ENCODE measurements around the gene TRHDE. TPM values are rescaled to one million over a fixed set of nuclear protein-coding genes. Genes with fewer than 3 reads are reported as not detected.

Gene TRHDE
- total and polyA plus RNA-seq, 3 donors from 2014 or later: 2.8 to 8.5 (median 3.9) TPM

DNA sequence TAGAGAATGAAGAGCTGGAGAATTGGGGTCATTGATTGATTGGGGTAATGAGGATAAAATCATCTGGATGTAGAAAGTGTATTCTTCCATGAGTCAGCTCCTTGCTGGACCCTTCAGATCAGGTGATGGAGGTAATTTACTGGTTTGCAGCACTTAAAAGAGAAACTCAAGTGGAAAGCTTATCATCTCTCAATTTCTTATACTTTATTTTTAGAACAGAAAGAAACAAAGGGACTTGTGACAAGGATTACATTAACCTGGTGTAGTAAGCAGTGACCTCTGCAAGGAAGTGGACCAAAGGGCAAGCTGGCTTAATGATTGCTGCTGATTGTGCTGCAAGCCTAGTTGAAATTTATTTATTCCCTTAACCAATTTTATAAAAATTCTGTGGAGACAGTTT lies 405.0 kb downstream of the TRHDE start:
- H3K4me1 ChIP-seq: no peaks in the 10 kb centered on the region
- H3K9me3 ChIP-seq: no peaks in the 10 kb centered on the region
- no peak overlapping the region for H3K4me3 ChIP-seq
- no peaks in the 10 kb centered on the region for H3K27me3 ChIP-seq
- no peaks in the 10 kb centered on the region for H3K36me3 ChIP-seq (ENCODE audit: low read depth, missing control alignments)
- TF ChIP-seq, protein P1, sequence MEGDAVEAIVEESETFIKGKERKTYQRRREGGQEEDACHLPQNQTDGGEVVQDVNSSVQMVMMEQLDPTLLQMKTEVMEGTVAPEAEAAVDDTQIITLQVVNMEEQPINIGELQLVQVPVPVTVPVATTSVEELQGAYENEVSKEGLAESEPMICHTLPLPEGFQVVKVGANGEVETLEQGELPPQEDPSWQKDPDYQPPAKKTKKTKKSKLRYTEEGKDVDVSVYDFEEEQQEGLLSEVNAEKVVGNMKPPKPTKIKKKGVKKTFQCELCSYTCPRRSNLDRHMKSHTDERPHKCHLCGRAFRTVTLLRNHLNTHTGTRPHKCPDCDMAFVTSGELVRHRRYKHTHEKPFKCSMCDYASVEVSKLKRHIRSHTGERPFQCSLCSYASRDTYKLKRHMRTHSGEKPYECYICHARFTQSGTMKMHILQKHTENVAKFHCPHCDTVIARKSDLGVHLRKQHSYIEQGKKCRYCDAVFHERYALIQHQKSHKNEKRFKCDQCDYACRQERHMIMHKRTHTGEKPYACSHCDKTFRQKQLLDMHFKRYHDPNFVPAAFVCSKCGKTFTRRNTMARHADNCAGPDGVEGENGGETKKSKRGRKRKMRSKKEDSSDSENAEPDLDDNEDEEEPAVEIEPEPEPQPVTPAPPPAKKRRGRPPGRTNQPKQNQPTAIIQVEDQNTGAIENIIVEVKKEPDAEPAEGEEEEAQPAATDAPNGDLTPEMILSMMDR (IDR thresholded peaks at IDR 0.05): no peak
- no peak for TF ChIP-seq POLR2A (IDR thresholded peaks at IDR 0.05)
- DNase-seq: no peak
- H3K27ac ChIP-seq: no peak overlapping the region
- intact Hi-C loops (cut with DNase I; ENCODE audit: low total_unique reads): no loop called here

DNA sequence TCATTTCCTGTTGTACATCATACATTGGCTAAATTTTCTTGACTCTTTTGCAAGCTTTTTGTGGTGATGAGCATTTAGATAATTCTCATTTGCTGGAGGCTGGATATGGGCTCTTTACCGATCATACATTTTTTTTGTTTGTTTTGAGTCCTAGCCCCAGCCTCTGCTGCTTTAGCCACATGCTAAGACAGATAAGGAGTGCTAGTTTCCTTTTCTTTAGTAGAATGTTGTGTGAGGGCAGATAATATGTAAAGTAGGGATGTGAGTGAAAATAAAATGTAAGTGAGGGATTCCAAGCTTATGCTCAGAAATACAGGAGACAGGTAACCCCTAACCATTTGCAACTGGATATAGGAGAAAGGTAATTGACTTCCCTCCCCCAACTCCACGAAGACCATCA lies 405.7 kb downstream of the TRHDE start:
- no peaks in the 10 kb centered on the region for H3K9me3 ChIP-seq
- H3K36me3 ChIP-seq (ENCODE audit: low read depth, missing control alignments): no peaks in the 10 kb centered on the region
- no peak overlapping the region for H3K4me3 ChIP-seq
- DNase-seq: no peak
- WGBS, 2 donors: 62% methylated on average over 2 of the region's 2 CpGs
- no peaks in the 10 kb centered on the region for H3K27me3 ChIP-seq
- no peaks in the 10 kb centered on the region for H3K4me1 ChIP-seq
- intact Hi-C loops (cut with DNase I; ENCODE audit: low total_unique reads): no loop called here
- TF ChIP-seq, protein P1 (IDR thresholded peaks at IDR 0.05): no peak
- no peak for TF ChIP-seq POLR2A (IDR thresholded peaks at IDR 0.05)
- H3K27ac ChIP-seq: no peak overlapping the region

DNA sequence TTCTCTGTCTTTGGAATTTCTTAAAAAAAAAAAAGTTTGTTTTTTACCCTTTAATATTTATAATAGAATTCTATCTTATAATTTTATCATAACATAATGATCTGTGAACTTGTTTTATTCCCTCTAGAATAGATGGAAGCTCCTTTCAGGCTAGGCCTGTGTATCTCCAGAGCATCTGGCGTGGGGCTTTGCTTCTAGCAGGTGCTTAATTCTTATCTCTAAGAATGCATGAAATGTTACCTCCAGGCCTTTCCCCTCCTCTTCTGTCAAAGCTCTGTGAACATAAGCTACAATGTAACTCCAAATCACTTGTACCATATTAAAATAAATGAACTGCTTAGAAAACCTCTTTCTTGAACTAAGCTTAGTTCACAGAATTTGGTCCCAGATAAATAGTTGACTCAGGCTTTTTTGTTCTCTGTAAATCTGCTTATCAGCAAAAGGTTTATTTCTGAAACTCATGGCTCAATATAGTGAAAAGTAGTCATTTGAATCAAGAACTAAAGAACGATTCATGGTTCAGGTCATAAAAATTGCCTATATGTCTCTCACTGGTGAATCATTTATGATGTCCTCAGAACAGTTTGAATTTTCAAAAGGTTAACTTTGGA lies 407.1 kb downstream of the TRHDE start:
- Histone ChIP-seq H3K4me3 (no peak overlapping the region), H3K36me3 (ENCODE audit: low read depth, missing control alignments) (no peaks in the 10 kb centered on the region), H3K9me3 (no peaks in the 10 kb centered on the region), H3K4me1 (no peaks in the 10 kb centered on the region), H3K27ac (no peak overlapping the region), H3K27me3 (no peaks in the 10 kb centered on the region)
- intact Hi-C loops (cut with DNase I; ENCODE audit: low total_unique reads): no loop called here
- DNase-seq: no peak
- WGBS, 2 donors: 59 to 74% methylated on average over 2 of the region's 2 CpGs
- no peak for TF ChIP-seq POLR2A (IDR thresholded peaks at IDR 0.05)
- TF ChIP-seq, protein P1 (IDR thresholded peaks at IDR 0.05): no peak

DNA sequence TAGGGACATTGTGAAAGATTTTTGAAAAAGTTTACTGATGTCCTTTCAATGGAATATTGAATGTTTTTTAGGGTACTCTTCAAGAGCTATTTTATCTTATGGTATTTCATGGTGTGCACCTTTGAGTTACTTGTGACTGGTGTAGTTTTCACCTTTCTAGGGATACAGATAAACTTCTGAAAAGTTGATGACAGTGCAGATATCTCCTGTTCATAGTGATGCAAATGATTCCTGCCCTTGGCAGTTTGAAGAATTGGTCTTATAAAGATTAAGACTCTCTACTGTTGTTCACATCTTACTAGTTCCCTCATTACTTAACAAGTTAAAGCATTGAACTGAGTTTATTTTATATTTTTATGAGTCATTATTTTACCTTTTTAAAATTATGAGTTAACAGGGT lies 408.9 kb downstream of the TRHDE start:
- Histone ChIP-seq H3K9me3 (no peaks in the 10 kb centered on the region), H3K27me3 (no peaks in the 10 kb centered on the region), H3K4me1 (no peaks in the 10 kb centered on the region), H3K36me3 (ENCODE audit: low read depth, missing control alignments) (no peaks in the 10 kb centered on the region), H3K4me3 (no peak overlapping the region), H3K27ac (no peak overlapping the region)
- TF ChIP-seq POLR2A (IDR thresholded peaks at IDR 0.05): no peak
- TF ChIP-seq, protein P1 (IDR thresholded peaks at IDR 0.05): no peak
- no peak for DNase-seq
- intact Hi-C loops (cut with DNase I; ENCODE audit: low total_unique reads): no loop called here

DNA sequence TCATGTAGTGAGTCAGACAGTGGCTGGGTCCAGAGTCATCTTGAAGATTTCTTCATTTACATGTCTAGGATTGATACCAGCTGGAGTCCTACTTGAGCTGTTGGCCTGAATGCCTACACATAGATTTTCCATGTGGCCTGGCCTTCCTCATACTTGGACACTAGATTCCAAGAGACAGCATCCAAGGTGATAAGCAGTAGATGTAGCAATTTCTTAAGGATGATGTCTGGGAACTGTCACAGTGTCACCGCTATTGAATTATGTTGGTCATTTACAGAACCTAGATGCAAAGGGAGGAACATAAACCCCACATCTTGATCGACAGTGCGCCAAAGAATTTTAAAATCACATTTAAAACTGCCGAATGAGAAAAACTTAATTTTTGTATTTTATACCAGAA lies 412.3 kb downstream of the TRHDE start:
- WGBS, 2 donors: 94 to 95% methylated on average over 4 of the region's 4 CpGs
- Histone ChIP-seq H3K4me3 (no peak overlapping the region), H3K36me3 (ENCODE audit: low read depth, missing control alignments) (no peaks in the 10 kb centered on the region), H3K4me1 (no peaks in the 10 kb centered on the region), H3K27me3 (no peaks in the 10 kb centered on the region), H3K27ac (no peak overlapping the region), H3K9me3 (no peaks in the 10 kb centered on the region)
- intact Hi-C loops (cut with DNase I; ENCODE audit: low total_unique reads): no loop called here
- TF ChIP-seq POLR2A (IDR thresholded peaks at IDR 0.05): no peak
- TF ChIP-seq, protein P1 (IDR thresholded peaks at IDR 0.05): no peak
- DNase-seq: no peak

All from testis (tissue), 3 donors.